GM19328 (cell line): ENCODE data around the gene UPF3A.
"Not testable (repeated sequence)": the region's sequence is repeated elsewhere in the genome, so short reads cannot be mapped to it uniquely, and the experiment has no call there.

Experiments used
- ATAC-seq: cut with Tn5 transposase; IDR thresholded peaks from one replicate; pipeline ENCODE4 v1.9.1; 2021; ENCODE audit warnings: mild to moderate bottlenecking, moderate library complexity; ENCODE audit not compliant: unreplicated experiment

The UPF3A gene, protein sequence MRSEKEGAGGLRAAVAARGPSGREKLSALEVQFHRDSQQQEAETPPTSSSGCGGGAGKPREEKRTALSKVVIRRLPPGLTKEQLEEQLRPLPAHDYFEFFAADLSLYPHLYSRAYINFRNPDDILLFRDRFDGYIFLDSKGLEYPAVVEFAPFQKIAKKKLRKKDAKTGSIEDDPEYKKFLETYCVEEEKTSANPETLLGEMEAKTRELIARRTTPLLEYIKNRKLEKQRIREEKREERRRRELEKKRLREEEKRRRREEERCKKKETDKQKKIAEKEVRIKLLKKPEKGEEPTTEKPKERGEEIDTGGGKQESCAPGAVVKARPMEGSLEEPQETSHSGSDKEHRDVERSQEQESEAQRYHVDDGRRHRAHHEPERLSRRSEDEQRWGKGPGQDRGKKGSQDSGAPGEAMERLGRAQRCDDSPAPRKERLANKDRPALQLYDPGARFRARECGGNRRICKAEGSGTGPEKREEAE

GRCh38 chr13:114281351-114282040 lies at the start of gene UPF3A:
Gene UPF3A, plus strand, starts transcription at chr13:114281601. Its CDS starts 39 bp downstream, at chr13:114281640.
- ATAC-seq = peak; percentile 59

- no peak for ATAC-seq
Measured at GRCh38 chr13:114231886-114232285, 49.5 kb upstream of the UPF3A start.

GRCh38 chr13:114234266-114234644 lies 47.1 kb upstream of the UPF3A start:
- ATAC-seq = no peak

DNA sequence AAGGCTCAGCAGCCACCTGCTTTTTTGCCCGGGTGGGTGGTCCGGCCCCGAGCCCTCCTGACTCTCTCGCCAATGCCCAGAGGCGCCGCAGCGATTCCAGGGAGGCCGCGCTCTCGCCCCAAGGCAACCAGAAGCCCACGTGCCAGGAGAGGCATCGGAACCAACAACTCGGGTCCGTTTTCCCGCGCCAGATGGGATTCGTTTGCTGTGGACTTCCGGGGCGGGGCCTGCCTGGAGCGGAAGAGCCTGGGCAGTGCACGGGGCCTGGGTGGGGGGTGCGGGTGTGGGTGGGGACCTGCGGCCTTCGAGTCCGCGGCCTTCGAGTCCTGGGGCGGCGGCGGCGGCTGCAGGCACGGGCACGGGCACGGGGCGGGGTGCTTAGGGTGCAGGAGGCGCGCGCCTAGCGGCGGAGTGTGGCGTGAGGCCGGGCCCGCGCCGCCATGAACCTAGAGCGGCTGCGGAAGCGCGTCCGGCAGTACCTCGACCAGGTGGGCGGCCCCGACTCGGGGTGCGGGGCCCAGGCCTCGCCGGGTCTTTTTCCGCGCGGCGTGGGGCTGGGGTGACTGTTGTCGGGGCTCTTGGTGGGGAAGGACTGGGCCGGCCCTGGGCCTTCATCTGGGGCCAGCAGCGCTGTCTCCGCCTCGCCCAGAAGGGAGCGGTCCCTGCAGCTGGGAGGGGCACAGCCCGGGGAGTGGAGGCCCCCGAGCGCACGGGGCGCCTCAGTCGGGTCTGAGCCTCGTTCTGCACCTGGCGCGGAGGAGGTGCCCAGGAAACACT lies 46.6 kb upstream of the UPF3A start, which contains the start of gene CDC16:
CDC16 (plus strand) TSS at position 253 of the 777 bp plus-strand sequence; CDS start at position 441, 188 bp downstream.
- ATAC-seq = peak; percentile 84

DNA sequence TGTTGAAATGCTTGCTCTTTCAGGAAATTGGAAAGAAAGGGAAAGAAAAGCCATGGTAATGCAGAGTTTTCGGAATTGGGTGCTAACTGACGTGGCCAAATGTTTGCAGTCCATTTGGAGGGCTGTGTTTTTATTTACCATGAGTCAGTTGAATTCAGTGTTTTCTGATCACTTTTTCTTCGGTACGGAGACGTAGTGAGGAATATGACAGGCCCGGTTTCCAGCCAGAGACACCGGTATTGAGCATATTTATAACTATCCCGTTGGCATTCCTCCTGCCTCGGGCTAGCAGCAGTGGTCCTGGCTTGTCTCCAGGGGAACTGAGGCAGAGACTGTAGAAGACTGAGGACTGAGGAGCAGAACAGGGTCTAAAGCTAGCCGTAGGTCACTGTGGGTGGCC lies 45.7 kb upstream of the UPF3A start:
- no peak for ATAC-seq

DNA sequence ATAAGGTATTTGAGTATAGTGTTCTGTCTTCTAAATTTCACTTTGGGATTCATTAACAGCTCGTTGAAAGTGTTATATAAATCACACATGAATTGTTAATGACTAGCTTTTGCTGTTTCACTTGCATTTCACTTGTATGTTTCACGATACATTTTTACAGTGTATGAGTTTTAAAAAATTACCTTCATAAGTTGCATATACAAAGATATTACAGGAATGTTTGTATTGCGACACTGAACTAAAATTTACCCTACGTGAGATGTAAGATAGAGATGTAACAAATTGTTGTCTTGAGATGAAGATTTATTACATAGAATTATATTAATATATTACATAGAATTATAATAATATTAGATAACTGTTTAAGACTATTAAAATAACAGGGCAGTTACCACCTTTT lies 45.2 kb upstream of the UPF3A start:
- ATAC-seq = no peak

- ATAC-seq = no peak
Measured at GRCh38 chr13:114237415-114238112, 43.8 kb upstream of the UPF3A start.

- ATAC-seq = no peak
Measured at GRCh38 chr13:114241918-114242317, 39.5 kb upstream of the UPF3A start.

GRCh38 chr13:114243971-114244370 lies 37.4 kb upstream of the UPF3A start:
- no peak for ATAC-seq

GRCh38 chr13:114244637-114245036 lies 36.8 kb upstream of the UPF3A start:
- no peak for ATAC-seq

- no peak for ATAC-seq
Measured at GRCh38 chr13:114248011-114248410, 33.4 kb upstream of the UPF3A start.

DNA sequence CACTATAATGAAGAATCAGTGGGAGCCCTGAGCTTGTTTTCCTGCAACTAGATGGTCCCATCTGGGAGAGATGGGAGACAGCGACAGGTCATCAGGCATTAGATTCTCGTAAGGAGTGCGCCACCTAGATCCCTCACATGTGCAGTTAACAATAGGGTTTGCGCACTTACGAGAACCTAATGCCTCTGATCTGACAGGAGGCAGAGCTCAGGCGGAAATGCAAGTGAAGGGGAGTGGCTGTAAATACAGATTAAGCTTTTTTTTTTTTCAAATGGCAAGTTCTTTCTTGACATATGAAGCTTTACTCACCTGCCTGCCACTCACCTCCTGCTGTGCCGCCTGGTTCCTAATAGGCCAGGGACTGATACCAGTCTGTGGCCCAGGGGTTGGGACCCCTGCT lies 32.3 kb upstream of the UPF3A start:
- ATAC-seq = no peak

DNA sequence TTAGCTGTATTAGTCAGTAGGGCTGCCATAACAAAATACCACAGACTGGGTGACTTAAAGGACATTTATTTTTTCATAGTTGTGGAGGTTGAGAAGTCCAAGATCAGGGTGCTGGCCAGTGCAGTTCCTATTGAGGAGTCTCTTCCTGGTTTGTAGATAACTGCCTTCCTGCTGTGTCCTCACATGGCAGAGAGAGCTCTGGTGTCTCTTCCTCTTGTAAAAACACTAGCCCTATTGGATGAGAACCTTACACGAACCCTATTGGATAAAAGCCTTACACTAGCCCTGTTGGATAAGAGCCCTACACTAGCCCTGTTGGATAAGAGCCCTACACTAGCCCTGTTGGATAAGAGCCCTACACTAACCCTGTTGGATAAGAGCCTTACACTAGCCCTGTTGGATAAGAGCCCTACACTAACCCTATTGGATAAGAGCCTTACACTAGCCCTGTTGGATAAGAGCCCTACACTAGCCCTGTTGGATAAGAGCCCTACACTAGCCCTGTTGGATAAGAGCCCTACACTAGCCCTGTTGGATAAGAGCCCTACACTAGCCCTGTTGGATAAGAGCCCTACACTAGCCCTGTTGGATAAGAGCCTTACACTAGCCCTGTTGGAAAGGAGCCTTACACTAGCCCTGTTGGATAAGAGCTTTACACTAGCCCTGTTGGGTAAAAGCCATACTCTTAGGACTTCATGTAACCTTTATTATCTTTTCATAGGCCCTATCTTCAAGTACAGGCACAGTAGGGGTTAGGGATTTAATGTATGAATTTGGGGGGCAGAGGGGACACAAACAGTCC lies 29.6 kb upstream of the UPF3A start:
- ATAC-seq = not testable (repeated sequence)

DNA sequence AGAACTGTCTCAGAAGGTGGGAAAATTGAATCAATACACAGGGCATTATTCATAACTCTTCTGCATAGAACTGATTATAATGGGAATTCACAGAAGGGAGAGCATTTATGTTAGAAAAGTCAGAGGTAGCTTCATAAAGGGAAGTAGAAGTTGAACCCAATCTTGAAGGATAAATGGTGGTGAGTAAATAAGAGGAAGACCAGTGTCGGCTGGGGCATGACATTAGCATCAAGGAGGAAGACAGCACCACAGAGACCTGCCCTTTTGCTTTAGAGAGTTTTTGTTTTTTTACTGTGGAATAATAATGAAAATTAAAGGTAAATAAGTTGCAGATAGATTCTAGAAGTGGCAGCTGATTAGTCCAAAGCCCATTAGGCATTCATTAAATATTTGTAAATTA lies 24.9 kb upstream of the UPF3A start:
- ATAC-seq = no peak

- no peak for ATAC-seq
Measured at GRCh38 chr13:114257014-114257413, 24.4 kb upstream of the UPF3A start.

DNA sequence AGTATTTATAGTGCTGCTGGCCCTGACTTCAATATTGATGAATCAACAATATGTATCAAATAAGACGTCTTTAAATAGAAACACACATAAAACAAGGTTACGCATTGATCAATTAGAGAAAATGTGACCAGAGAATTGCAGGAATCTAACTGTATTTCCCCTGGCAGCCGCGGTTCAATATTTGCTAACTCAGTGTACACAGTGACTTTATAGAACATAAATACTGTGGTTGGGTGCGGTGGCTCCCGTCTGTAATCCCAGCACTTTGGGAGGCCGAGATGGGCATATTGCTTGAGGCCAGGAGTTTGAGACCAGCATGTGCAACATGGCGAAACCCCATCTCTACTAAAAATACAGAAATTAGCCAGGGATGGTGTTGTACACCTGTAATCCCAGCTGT lies 22.8 kb upstream of the UPF3A start:
- no peak for ATAC-seq

DNA sequence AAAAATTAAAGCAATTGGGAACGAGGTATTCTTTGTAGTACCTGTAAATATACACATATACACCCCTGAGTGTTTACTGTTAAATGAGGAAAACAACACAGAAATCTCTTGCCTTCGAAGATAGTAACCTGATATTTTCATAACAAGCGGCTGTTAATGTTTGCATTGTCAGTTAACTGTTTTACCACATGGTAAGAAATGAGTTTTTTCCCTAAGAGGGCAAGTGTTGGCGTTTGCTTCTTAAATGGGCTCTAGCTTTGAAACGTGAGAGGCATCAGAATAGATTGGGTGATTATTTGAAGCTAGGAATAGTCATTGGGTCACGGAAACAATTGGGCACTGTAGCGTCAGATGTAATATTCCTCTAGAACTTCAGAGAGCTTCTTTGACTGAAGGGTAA lies 22.0 kb upstream of the UPF3A start:
- ATAC-seq = no peak

- ATAC-seq = no peak
Measured at GRCh38 chr13:114259974-114260373, 21.4 kb upstream of the UPF3A start.

GRCh38 chr13:114260814-114261213 lies 20.6 kb upstream of the UPF3A start:
- ATAC-seq = no peak
